ENCODE data around the gene TELO2.

Gene TELO2

GRCh38 chr16:1556254-1556653, 63.1 kb downstream of the TELO2 start:
- TF ChIP-seq CTBP1 (IDR thresholded peaks at IDR 0.05; ENCODE audit: borderline replicate concordance) (no peak), BHLHE40 (IDR thresholded peaks at IDR 0.05; ENCODE audit: borderline replicate concordance) (no peak), SP1 (IDR thresholded peaks at IDR 0.05) (no peak), FOXK2 (IDR thresholded peaks at IDR 0.05) (no peak), FOXM1 (IDR thresholded peaks at IDR 0.05; ENCODE audit: borderline replicate concordance) (no peak), L3MBTL2 (conservative IDR thresholded peaks at IDR 0.05) (no peak), ZNF384 (IDR thresholded peaks at IDR 0.05) (no peak), PKNOX1 (IDR thresholded peaks at IDR 0.05) (no peak), HDGF (IDR thresholded peaks at IDR 0.05; ENCODE audit: borderline replicate concordance) (no peak), SUZ12 (IDR thresholded peaks at IDR 0.05) (no peak), NFRKB (IDR thresholded peaks at IDR 0.05) (no peak), TARDBP (IDR thresholded peaks at IDR 0.05) (no peak)
- DNase-seq (ENCODE audit: extremely low spot score), result no peak
- CTCF ChIA-PET, result no interaction called here
- POLR2A ChIA-PET, result no interaction called here

- DNase-seq (ENCODE audit: extremely low spot score), result no peak
- no peak for TF ChIP-seq BHLHE40 (IDR thresholded peaks at IDR 0.05; ENCODE audit: borderline replicate concordance)
- TF ChIP-seq FOXA1 (IDR thresholded peaks at IDR 0.05), result no peak
- TF ChIP-seq LEF1 (IDR thresholded peaks at IDR 0.05; ENCODE audit: borderline replicate concordance), result no peak
- TF ChIP-seq SP1 (IDR thresholded peaks at IDR 0.05), result no peak
- TF ChIP-seq PKNOX1 (IDR thresholded peaks at IDR 0.05), result no peak
- TF ChIP-seq SUZ12 (IDR thresholded peaks at IDR 0.05), result no peak
- TF ChIP-seq FOXK2 (IDR thresholded peaks at IDR 0.05), result no peak
- TF ChIP-seq HDGF (IDR thresholded peaks at IDR 0.05; ENCODE audit: borderline replicate concordance), result no peak
- no peak for TF ChIP-seq FOXM1 (IDR thresholded peaks at IDR 0.05; ENCODE audit: borderline replicate concordance)
- TF ChIP-seq NFRKB (IDR thresholded peaks at IDR 0.05), result no peak
- no peak for TF ChIP-seq CTBP1 (IDR thresholded peaks at IDR 0.05; ENCODE audit: borderline replicate concordance)
- TF ChIP-seq ELF4 (IDR thresholded peaks at IDR 0.05), result no peak
- no peak for TF ChIP-seq ARNT (IDR thresholded peaks at IDR 0.05)
- no peak for TF ChIP-seq TARDBP (IDR thresholded peaks at IDR 0.05)
- CTCF ChIA-PET, result no interaction called here
- POLR2A ChIA-PET, result interaction anchor here (1.2 kb wide), 1 partner anchor 53 kb away, joined by 4 read pairs; no protein-coding TSS in a partner anchor
Measured at GRCh38 chr16:1557074-1557473, 63.9 kb downstream of the TELO2 start.

- TF ChIP-seq BHLHE40 (IDR thresholded peaks at IDR 0.05; ENCODE audit: borderline replicate concordance), result no peak
- no peak for TF ChIP-seq LEF1 (IDR thresholded peaks at IDR 0.05; ENCODE audit: borderline replicate concordance)
- TF ChIP-seq FOXA1 (IDR thresholded peaks at IDR 0.05), result no peak
- no peak for TF ChIP-seq FOXK2 (IDR thresholded peaks at IDR 0.05)
- no peak for TF ChIP-seq HDGF (IDR thresholded peaks at IDR 0.05; ENCODE audit: borderline replicate concordance)
- TF ChIP-seq ELF4 (IDR thresholded peaks at IDR 0.05), result no peak
- no peak for TF ChIP-seq CTBP1 (IDR thresholded peaks at IDR 0.05; ENCODE audit: borderline replicate concordance)
- no peak for TF ChIP-seq ARNT (IDR thresholded peaks at IDR 0.05)
- TF ChIP-seq SUZ12 (IDR thresholded peaks at IDR 0.05), result no peak
- no peak for TF ChIP-seq NFRKB (IDR thresholded peaks at IDR 0.05)
- TF ChIP-seq PKNOX1 (IDR thresholded peaks at IDR 0.05), result no peak
- TF ChIP-seq ZNF384 (IDR thresholded peaks at IDR 0.05), result no peak
- TF ChIP-seq SP1 (IDR thresholded peaks at IDR 0.05), result no peak
- ChIA-PET CTCF (no interaction called here), POLR2A (interaction anchor here (1.2 kb wide), 1 partner anchor 53 kb away, joined by 4 read pairs; no protein-coding TSS in a partner anchor)
- no peak for DNase-seq (ENCODE audit: extremely low spot score)
Measured at GRCh38 chr16:1557576-1557975, 64.4 kb downstream of the TELO2 start.

- CTCF ChIA-PET, result no interaction called here
- no peak for DNase-seq (ENCODE audit: extremely low spot score)
- TF ChIP-seq ELF4 (IDR thresholded peaks at IDR 0.05), result no peak
- no peak for TF ChIP-seq L3MBTL2 (conservative IDR thresholded peaks at IDR 0.05)
- TF ChIP-seq FOXA1 (IDR thresholded peaks at IDR 0.05), result no peak
- TF ChIP-seq BHLHE40 (IDR thresholded peaks at IDR 0.05; ENCODE audit: borderline replicate concordance), result no peak
- TF ChIP-seq FOXK2 (IDR thresholded peaks at IDR 0.05), result no peak
- POLR2A ChIA-PET, result no interaction called here
Measured at GRCh38 chr16:1559446-1559975, 66.4 kb downstream of the TELO2 start.
